ENCODE measurements around the gene CSTPP1. TPM values are rescaled to one million over a fixed set of nuclear protein-coding genes. Genes with fewer than 3 reads are reported as not detected.

CSTPP1 gene
- total and polyA plus RNA-seq, 2 of the 4 experiments (the other 2 are of a cell fraction): 22.0 to 35.7 TPM

DNA sequence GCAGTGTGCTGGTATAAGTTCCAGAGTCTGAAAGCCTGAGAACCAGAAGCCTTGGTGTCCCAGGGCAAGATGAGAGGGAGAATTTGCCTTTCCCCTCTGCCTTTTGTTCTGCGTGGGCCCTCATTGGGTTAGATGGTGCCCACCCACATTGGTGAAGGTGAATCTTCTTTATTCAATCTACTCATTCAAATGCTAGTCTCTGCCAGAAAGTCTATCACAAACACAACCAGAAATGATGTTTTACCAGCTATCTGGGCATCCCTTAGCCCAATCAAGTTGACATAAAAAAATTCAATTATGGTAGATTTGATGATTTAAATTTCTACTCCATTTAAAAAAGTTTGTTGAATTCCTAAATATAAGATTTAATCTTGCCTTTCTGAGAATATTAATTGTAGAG lies 22.2 kb downstream of the CSTPP1 start:
- peaks cover 3 to 5% of the 10 kb centered on the region in 2 experiments; a peak in 3 of 4 replicates for H3K79me1 ChIP-seq (ENCODE audit: low read depth in 1 of 2, low read length in 2 of 2)
- BruUV-seq (replicated peaks): no TSS peak
- H4K91ac ChIP-seq (ENCODE audit: insufficient read depth, low read depth, low read length): no peak overlapping the region
- H2BK5ac ChIP-seq (ENCODE audit: low read depth, low read length, poor library complexity, severe bottlenecking): no peak overlapping the region
- CTCF ChIA-PET: no interaction called here
- no peaks in the 10 kb centered on the region for H3K27me3 ChIP-seq (ENCODE audit: control insufficient read depth, insufficient read depth, low read length)
- peaks cover 1% of the 10 kb centered on the region; the same call in 1 of the 2 replicates for H3K36me3 ChIP-seq (ENCODE audit: control insufficient read depth, insufficient read depth, low read length)
- peaks cover 2% of the 10 kb centered on the region; the same call in 1 of the 2 replicates for H3K9me3 ChIP-seq (ENCODE audit: control insufficient read depth, insufficient read depth, low read length)
- no peak for DNase-seq
- TF ChIP-seq CEBPB (IDR thresholded peaks at IDR 0.05; ENCODE audit: low read depth, low read length): no peak
- dilution Hi-C loops (cut with HindIII; ENCODE audit: low sequenced_read_pairs, unreplicated experiment): no loop called here
- no peaks in the 10 kb centered on the region for H4K20me1 ChIP-seq (ENCODE audit: insufficient read depth, low read length)
- H3K23ac ChIP-seq (ENCODE audit: low read depth, low read length): no peak overlapping the region
- no peak overlapping the region for H3K56ac ChIP-seq (ENCODE audit: extremely low read depth, insufficient read depth, low read length)
- no peak overlapping the region for H3K18ac ChIP-seq (ENCODE audit: low read depth, low read length)
- intact Hi-C loops (cut with micrococcal nuclease): no loop called here
- H2BK20ac ChIP-seq (ENCODE audit: low read depth, low read length): no peak overlapping the region
- H2BK15ac ChIP-seq (ENCODE audit: low read depth, low read length): no peak overlapping the region
- H3K4me1 ChIP-seq (ENCODE audit: control insufficient read depth, insufficient read depth, low read length): no peaks in the 10 kb centered on the region
- POLR2A ChIA-PET (ENCODE audit: unreplicated experiment): interaction anchor here (0.7 kb wide), 1 partner anchor 163 kb away, joined by 3 read pairs; no protein-coding TSS in a partner anchor
- ATAC-seq (ENCODE audit: low read depth): no peak
- H4K5ac ChIP-seq (ENCODE audit: low read depth, low read length): no peak overlapping the region
- H3K4ac ChIP-seq (ENCODE audit: low read depth, low read length): no peak overlapping the region
- no peak overlapping the region for H3K27ac ChIP-seq (ENCODE audit: insufficient read depth, low read length)
- H3K9me1 ChIP-seq (ENCODE audit: insufficient read depth, low read length): no peaks in the 10 kb centered on the region
- H2BK120ac ChIP-seq (ENCODE audit: low read depth, low read length): no peak overlapping the region
- H2AK9ac ChIP-seq (replicated peaks; ENCODE audit: low read depth, low read length, poor library complexity): no peak overlapping the region
- no peak overlapping the region for H2AK5ac ChIP-seq (ENCODE audit: low read depth, low read length)
- in situ Hi-C loops (cut with MboI; ENCODE audit: low sequenced_read_pairs): no loop called here
- no peak overlapping the region for H3K4me2 ChIP-seq (ENCODE audit: low read depth, low read length)
- H3K4me3 ChIP-seq (ENCODE audit: insufficient read depth, low read depth, low read length): no peak overlapping the region
- no peak overlapping the region for H3K9ac ChIP-seq (ENCODE audit: low read depth, low read length)
- WGBS, 2 experiments (ENCODE audit: extremely low coverage in 2 of 2, insufficient read length in 1 of 2): no CpG with 5 or more reads among the region's 1 CpG
- no peak overlapping the region for H2AFZ ChIP-seq (replicated peaks; ENCODE audit: low read length, poor library complexity)
- H4K8ac ChIP-seq (ENCODE audit: low read depth in 2 of 2, low read length in 2 of 2): no peak overlapping the region
- no peak overlapping the region for H3K14ac ChIP-seq (replicated peaks; ENCODE audit: low read depth, low read length)
